ENCODE measurements around the gene CBLB.

GRCh38 chr3:105911496-105911895 lies 42.7 kb upstream of the CBLB start:
- TF ChIP-seq POLR2A (IDR thresholded peaks at IDR 0.05), result no peak
- TF ChIP-seq, protein P1, sequence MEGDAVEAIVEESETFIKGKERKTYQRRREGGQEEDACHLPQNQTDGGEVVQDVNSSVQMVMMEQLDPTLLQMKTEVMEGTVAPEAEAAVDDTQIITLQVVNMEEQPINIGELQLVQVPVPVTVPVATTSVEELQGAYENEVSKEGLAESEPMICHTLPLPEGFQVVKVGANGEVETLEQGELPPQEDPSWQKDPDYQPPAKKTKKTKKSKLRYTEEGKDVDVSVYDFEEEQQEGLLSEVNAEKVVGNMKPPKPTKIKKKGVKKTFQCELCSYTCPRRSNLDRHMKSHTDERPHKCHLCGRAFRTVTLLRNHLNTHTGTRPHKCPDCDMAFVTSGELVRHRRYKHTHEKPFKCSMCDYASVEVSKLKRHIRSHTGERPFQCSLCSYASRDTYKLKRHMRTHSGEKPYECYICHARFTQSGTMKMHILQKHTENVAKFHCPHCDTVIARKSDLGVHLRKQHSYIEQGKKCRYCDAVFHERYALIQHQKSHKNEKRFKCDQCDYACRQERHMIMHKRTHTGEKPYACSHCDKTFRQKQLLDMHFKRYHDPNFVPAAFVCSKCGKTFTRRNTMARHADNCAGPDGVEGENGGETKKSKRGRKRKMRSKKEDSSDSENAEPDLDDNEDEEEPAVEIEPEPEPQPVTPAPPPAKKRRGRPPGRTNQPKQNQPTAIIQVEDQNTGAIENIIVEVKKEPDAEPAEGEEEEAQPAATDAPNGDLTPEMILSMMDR (IDR thresholded peaks at IDR 0.05), result no peak

Measured in adrenal gland (tissue), 5 donors.